Skeletal muscle satellite cell (primary cell): ENCODE results near the gene GRID1.
"Not testable (repeated sequence)": the region's sequence is repeated elsewhere in the genome, so short reads cannot be mapped to it uniquely, and the experiment has no call there.

Experiments
- H3K27me3 ChIP-seq: 2 replicates; pipeline ENCODE4 v1.7.0; 2013; ENCODE audit warnings: low read length; ENCODE audit not compliant: control insufficient read depth, insufficient read depth
- H3K36me3 ChIP-seq: 2 replicates; pipeline ENCODE4 v1.7.0; 2013; ENCODE audit warnings: mild to moderate bottlenecking, control low read depth, low read length; ENCODE audit not compliant: insufficient read depth
- H3K4me1 ChIP-seq: 2 replicates; pipeline ENCODE4 v1.7.0; 2013; ENCODE audit warnings: low read length; ENCODE audit not compliant: control insufficient read depth, insufficient read depth
- H3K4me2 ChIP-seq: 2 replicates; pipeline ENCODE4 v1.7.0; 2013; ENCODE audit warnings: mild to moderate bottlenecking, low read length
- H3K4me3 ChIP-seq: 2 replicates; pipeline ENCODE4 v1.7.0; 2013; ENCODE audit warnings: low read length
- H3K9ac ChIP-seq: 2 replicates; pipeline ENCODE4 v1.7.0; 2013; ENCODE audit warnings: mild to moderate bottlenecking, low read depth, low read length, moderate library complexity
- H3K9me3 ChIP-seq: replicated peaks from 2 replicates; pipeline ENCODE4 v1.7.0; 2013; ENCODE audit warnings: mild to moderate bottlenecking, control low read depth, low read length

The GRID1 gene

GRCh38 chr10:86178401-86179152 is 188.0 kb downstream of the GRID1 start:
- Histone ChIP-seq H3K27me3 (no peaks in the 10 kb centered on the region), H3K9me3 (peaks cover 3% of the 10 kb centered on the region), H3K4me2 (no peak overlapping the region), H3K4me1 (no peaks in the 10 kb centered on the region), H3K36me3 (no peaks in the 10 kb centered on the region), H3K9ac (no peak overlapping the region), H3K4me3 (no peak overlapping the region)

GRCh38 chr10:86177537-86178155 is 188.9 kb downstream of the GRID1 start:
- no peak overlapping the region for H3K9ac ChIP-seq
- no peak overlapping the region for H3K4me2 ChIP-seq
- no peaks in the 10 kb centered on the region for H3K4me1 ChIP-seq
- no peaks in the 10 kb centered on the region for H3K36me3 ChIP-seq
- no peak overlapping the region for H3K4me3 ChIP-seq
- no peaks in the 10 kb centered on the region for H3K27me3 ChIP-seq
- H3K9me3 ChIP-seq, result peaks cover 3% of the 10 kb centered on the region

- Histone ChIP-seq H3K9me3 (no peaks in the 10 kb centered on the region), H3K4me2 (no peak overlapping the region), H3K9ac (no peak overlapping the region), H3K4me3 (no peak overlapping the region), H3K27me3 (no peaks in the 10 kb centered on the region), H3K4me1 (no peaks in the 10 kb centered on the region), H3K36me3 (no peaks in the 10 kb centered on the region)
Measured at GRCh38 chr10:86176850-86177536, 189.6 kb downstream of the GRID1 start.

- H3K4me3 ChIP-seq, H3K36me3 ChIP-seq, H3K9ac ChIP-seq, H3K4me2 ChIP-seq, H3K9me3 ChIP-seq, H3K4me1 ChIP-seq, H3K27me3 ChIP-seq: not testable (repeated sequence)
Measured at GRCh38 chr10:86175476-86175875, 191.1 kb downstream of the GRID1 start.

GRCh38 chr10:86172301-86172700 is 194.3 kb downstream of the GRID1 start:
- no peak overlapping the region for H3K4me2 ChIP-seq
- no peaks in the 10 kb centered on the region for H3K27me3 ChIP-seq
- no peaks in the 10 kb centered on the region for H3K4me1 ChIP-seq
- peaks cover 4% of the 10 kb centered on the region for H3K9me3 ChIP-seq
- no peak overlapping the region for H3K4me3 ChIP-seq
- H3K36me3 ChIP-seq, result no peaks in the 10 kb centered on the region
- no peak overlapping the region for H3K9ac ChIP-seq

GRCh38 chr10:86170255-86171108 is 196.1 kb downstream of the GRID1 start:
- Histone ChIP-seq H3K4me3 (no peak overlapping the region), H3K27me3 (no peaks in the 10 kb centered on the region), H3K9me3 (peaks cover 4% of the 10 kb centered on the region), H3K4me1 (no peaks in the 10 kb centered on the region), H3K36me3 (no peaks in the 10 kb centered on the region), H3K4me2 (no peak overlapping the region), H3K9ac (no peak overlapping the region)

- H3K36me3 ChIP-seq, result no peaks in the 10 kb centered on the region
- no peak overlapping the region for H3K4me3 ChIP-seq
- H3K4me1 ChIP-seq, result no peaks in the 10 kb centered on the region
- no peak overlapping the region for H3K9ac ChIP-seq
- no peaks in the 10 kb centered on the region for H3K27me3 ChIP-seq
- H3K4me2 ChIP-seq, result no peak overlapping the region
- peaks cover 4% of the 10 kb centered on the region for H3K9me3 ChIP-seq
Measured at GRCh38 chr10:86169506-86170254, 196.9 kb downstream of the GRID1 start.

GRCh38 chr10:86169066-86169465 is 197.5 kb downstream of the GRID1 start:
- H3K4me1 ChIP-seq, result no peaks in the 10 kb centered on the region
- peaks cover 4% of the 10 kb centered on the region for H3K9me3 ChIP-seq
- H3K27me3 ChIP-seq, result no peaks in the 10 kb centered on the region

GRCh38 chr10:86168256-86168655 is 198.3 kb downstream of the GRID1 start:
- Histone ChIP-seq H3K27me3 (no peaks in the 10 kb centered on the region), H3K36me3 (no peaks in the 10 kb centered on the region), H3K9me3 (peaks cover 4% of the 10 kb centered on the region), H3K4me1 (no peaks in the 10 kb centered on the region), H3K4me2 (no peak overlapping the region), H3K9ac (no peak overlapping the region), H3K4me3 (no peak overlapping the region)

More at GRCh38 chr10:86169066-86169465, 197.5 kb downstream of the GRID1 start:
- H3K4me2 ChIP-seq, result no peak overlapping the region
- no peak overlapping the region for H3K9ac ChIP-seq
- H3K36me3 ChIP-seq, result no peaks in the 10 kb centered on the region
- no peak overlapping the region for H3K4me3 ChIP-seq

GRCh38 chr10:86167762-86168128 is 198.8 kb downstream of the GRID1 start:
- H3K4me3 ChIP-seq, result no peak overlapping the region
- no peak overlapping the region for H3K4me2 ChIP-seq
- no peaks in the 10 kb centered on the region for H3K27me3 ChIP-seq
- H3K9ac ChIP-seq, result no peak overlapping the region
- peaks cover 4% of the 10 kb centered on the region for H3K9me3 ChIP-seq
- no peaks in the 10 kb centered on the region for H3K4me1 ChIP-seq
- no peaks in the 10 kb centered on the region for H3K36me3 ChIP-seq
